BE2C (cell line): Measurements from ENCODE around the gene CAP2.

Source experiments
- DNase-seq: peaks from one replicate; pipeline ENCODE4 v3.0.0-alpha.2; 2020
- H3K27me3 ChIP-seq: fragments of 250-450 bp; sonication (Bioruptor Pico); 2 replicates; pipeline ENCODE4 v1.5.1; 2020; ENCODE audit warnings: mild to moderate bottlenecking
- H3K36me3 ChIP-seq: fragments of 250-450 bp; sonication (Bioruptor Pico); 2 replicates; pipeline ENCODE4 v1.5.1; 2020; ENCODE audit warnings: mild to moderate bottlenecking
- H3K4me1 ChIP-seq: fragments of 250-450 bp; sonication (Bioruptor Pico); 2 replicates; pipeline ENCODE4 v1.5.1; 2020
- H3K4me3 ChIP-seq: 2 replicates; pipeline ENCODE4 v1.5.1; 2011; ENCODE audit warnings: low read depth, low read length
- H3K9me3 ChIP-seq: fragments of 250-450 bp; sonication (Bioruptor Pico); 2 replicates; pipeline ENCODE4 v1.5.1; 2020
- TF ChIP-seq, protein P1 (sequence below): IDR thresholded peaks from 2 replicates; pipeline ENCODE4 v1.5.1; 2012; ENCODE audit warnings: mild to moderate bottlenecking, low read depth, low read length

The CAP2 gene

DNA sequence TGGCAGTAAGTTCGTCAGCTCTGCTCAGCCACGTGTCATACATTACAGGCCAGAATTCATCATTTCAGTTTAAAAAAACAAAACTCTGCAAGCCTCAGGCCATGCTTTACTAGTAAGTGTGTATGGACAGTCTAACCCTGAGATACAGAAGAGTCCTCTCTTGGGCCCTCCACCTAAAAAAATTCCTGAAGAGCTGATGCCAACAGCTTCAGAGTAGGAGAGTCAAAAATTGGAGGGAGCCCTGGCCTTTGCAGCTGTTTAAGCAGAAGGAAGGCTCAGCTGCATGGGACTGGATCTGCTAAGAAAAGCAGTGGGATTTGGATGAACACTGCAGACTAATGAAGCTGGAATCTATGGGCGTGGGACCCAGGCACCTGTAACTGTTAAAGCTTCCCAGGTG lies 159.5 kb downstream of the CAP2 start:
- no peaks in the 10 kb centered on the region for H3K27me3 ChIP-seq
- no peaks in the 10 kb centered on the region for H3K9me3 ChIP-seq
- TF ChIP-seq, protein P1, sequence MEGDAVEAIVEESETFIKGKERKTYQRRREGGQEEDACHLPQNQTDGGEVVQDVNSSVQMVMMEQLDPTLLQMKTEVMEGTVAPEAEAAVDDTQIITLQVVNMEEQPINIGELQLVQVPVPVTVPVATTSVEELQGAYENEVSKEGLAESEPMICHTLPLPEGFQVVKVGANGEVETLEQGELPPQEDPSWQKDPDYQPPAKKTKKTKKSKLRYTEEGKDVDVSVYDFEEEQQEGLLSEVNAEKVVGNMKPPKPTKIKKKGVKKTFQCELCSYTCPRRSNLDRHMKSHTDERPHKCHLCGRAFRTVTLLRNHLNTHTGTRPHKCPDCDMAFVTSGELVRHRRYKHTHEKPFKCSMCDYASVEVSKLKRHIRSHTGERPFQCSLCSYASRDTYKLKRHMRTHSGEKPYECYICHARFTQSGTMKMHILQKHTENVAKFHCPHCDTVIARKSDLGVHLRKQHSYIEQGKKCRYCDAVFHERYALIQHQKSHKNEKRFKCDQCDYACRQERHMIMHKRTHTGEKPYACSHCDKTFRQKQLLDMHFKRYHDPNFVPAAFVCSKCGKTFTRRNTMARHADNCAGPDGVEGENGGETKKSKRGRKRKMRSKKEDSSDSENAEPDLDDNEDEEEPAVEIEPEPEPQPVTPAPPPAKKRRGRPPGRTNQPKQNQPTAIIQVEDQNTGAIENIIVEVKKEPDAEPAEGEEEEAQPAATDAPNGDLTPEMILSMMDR: no peak
- no peak for DNase-seq
- H3K36me3 ChIP-seq: no peaks in the 10 kb centered on the region
- no peaks in the 10 kb centered on the region for H3K4me1 ChIP-seq
- H3K4me3 ChIP-seq: no peak overlapping the region

DNA sequence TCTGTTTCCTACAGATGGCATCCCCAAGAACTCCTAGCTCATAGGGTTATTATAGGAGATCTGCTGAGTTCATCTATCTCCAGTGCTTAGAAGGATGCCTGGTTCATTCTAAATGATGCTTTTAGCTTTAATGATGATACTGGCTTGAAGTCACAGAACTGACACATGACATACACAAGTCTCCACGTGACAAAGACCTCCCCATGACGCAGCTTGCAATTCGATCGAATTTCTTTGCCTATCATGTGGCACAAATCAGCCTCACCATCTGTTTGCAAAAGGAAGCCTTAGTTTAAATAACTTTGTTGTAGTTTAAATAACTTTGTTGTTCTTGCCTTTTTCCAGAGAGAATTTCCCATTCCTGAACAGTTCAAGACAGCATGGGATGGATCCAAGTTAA lies 162.6 kb downstream of the CAP2 start:
- Histone ChIP-seq H3K4me1 (no peaks in the 10 kb centered on the region), H3K9me3 (no peaks in the 10 kb centered on the region), H3K27me3 (no peaks in the 10 kb centered on the region), H3K36me3 (no peaks in the 10 kb centered on the region), H3K4me3 (no peak overlapping the region)
- TF ChIP-seq, protein P1: no peak
- no peak for DNase-seq

DNA sequence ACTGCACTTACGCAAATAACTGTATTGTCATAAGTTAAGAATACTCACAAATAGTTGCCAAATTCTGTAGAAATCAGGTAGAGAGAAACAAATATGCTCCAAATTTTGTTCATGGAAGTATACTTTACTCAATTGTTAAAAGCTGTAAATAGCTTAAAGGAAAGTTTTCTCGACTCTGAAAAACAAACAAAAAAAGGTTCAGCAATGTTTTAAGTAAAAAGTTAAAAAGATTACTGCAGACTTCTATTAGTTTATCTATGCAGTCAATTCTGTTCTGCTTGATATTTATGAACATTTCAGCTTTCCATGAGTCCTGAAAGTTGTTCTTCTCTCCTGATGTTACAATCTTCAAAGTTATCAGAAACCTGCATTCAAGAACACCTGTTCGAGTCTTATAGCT lies 169.2 kb downstream of the CAP2 start:
- Histone ChIP-seq H3K4me3 (no peak overlapping the region), H3K36me3 (no peaks in the 10 kb centered on the region), H3K27me3 (no peaks in the 10 kb centered on the region), H3K4me1 (no peaks in the 10 kb centered on the region), H3K9me3 (no peaks in the 10 kb centered on the region)
- TF ChIP-seq, protein P1: no peak
- DNase-seq: no peak

DNA sequence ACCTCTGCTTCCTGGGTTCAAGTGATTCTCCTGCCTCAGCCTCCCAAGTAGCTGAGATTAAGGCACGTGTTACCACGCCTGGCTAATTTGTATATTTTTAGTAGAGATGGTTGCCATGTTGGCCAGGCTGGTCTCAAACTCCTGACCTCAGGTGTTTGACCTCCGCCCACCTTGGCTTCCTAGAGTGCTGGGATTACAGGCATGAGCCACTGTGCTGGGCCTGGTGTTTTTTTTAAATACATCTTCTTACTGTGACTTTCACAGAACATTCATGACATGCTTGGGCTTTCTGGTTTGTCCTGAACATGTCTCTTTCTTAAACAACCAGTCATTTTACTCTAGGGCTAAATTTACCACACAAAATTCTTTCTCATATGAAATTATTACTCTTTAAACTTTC lies 172.0 kb downstream of the CAP2 start:
- Histone ChIP-seq H3K4me3 (no peak overlapping the region), H3K36me3 (no peaks in the 10 kb centered on the region), H3K9me3 (no peaks in the 10 kb centered on the region), H3K4me1 (no peaks in the 10 kb centered on the region), H3K27me3 (no peaks in the 10 kb centered on the region)
- DNase-seq: no peak
- TF ChIP-seq, protein P1: no peak

DNA sequence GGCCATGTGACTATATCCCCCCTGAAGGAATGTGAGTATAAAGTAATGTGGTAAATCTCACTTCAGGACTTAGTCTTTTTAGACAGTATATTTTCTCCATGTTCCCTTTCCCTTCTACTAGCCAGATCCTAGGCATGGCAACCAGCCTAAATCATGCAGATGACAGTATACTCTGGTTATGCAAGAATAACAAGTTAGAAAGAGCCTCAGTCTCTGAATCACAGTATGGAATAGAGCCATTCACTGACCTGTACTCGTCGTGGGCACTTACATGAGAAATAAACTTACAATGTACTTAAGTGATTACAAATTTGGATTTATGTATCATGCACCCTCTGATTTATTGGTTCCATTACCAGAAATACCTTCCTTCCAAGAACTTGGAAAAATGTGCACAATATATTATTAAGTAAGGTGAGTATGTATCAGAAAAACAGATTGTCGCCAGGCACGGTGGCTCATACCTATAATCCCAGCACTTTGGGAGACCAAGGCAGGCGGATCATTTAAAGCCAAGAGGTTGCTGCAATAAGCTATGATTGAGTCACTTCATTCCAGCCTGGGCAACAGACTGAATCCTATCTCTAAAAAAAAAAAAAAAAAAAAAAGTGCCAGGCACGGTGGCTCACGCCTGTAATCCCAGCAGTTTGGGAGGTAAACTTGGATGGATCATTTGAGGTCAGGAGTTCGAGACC lies 181.6 kb downstream of the CAP2 start:
- H3K36me3 ChIP-seq: no peaks in the 10 kb centered on the region

DNA sequence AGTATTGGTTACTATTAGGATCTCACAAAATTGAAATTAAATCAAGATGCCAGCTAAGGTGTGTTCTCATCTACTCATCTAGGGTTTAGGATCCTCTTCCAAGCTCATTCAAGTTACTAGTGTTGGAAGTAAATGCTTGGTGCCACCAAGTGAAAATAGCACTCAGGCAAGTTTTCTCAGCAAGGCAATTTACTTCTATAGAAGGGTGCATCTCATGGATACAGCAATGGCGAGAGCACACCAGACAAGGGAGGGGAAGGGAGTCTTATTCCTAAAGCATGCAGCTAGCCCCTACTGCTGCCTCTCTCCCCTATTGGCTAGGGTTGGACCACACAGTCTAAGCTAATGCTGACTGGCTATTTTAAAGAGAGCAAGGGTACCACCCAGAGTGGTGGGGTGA lies 183.7 kb downstream of the CAP2 start:
- no peak overlapping the region for H3K4me3 ChIP-seq
- TF ChIP-seq, protein P1: no peak
- DNase-seq: no peak
- H3K36me3 ChIP-seq: no peaks in the 10 kb centered on the region
- H3K27me3 ChIP-seq: no peaks in the 10 kb centered on the region
- no peaks in the 10 kb centered on the region for H3K4me1 ChIP-seq
- no peaks in the 10 kb centered on the region; the same call in 1 of the 2 replicates for H3K9me3 ChIP-seq

More for the DNA sequence above, 181.6 kb downstream of the CAP2 start:
- no peaks in the 10 kb centered on the region for H3K27me3 ChIP-seq
- H3K9me3 ChIP-seq: no peaks in the 10 kb centered on the region
- TF ChIP-seq, protein P1: no peak
- no peaks in the 10 kb centered on the region for H3K4me1 ChIP-seq
- DNase-seq: no peak
- no peak overlapping the region for H3K4me3 ChIP-seq
